ENCODE results near the gene UQCRHL. TPM values are rescaled to one million over a fixed set of nuclear protein-coding genes. Genes with fewer than 3 reads are reported as not detected.
"Not testable (repeated sequence)": the region's sequence is repeated elsewhere in the genome, so short reads cannot be mapped to it uniquely, and the experiment has no call there.

The UQCRHL gene
- total and polyA plus RNA-seq, 2 of the 8 experiments (the other 6 are each of a cell fraction or from before 2014, with no cell fraction given) = 3.7 to 3.9 TPM

DNA sequence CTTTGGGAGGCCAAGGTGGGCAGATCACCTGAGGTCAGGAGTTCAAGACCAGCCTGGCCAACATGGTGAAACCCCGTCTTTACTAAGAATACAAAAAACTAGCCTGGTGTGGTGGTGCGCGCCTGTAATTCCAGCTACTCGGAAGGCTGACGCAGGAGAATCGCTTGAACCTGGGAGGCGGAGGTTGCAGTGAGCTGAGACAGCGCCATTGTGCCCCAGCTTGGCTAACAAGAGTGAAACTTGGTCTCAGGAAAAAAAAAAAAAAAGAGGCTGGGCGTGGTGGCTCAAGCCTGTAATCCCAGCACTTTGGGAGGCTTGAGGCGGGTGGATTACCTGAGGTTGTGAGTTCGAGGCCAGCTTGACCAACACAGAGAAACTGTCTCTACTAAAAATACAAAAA lies 38.6 kb upstream of the UQCRHL start:
- H3K23me2 ChIP-seq (ENCODE audit: low read depth, low read length); H4K5ac ChIP-seq (ENCODE audit: insufficient read length, low read depth, low read length); H4K91ac ChIP-seq (replicated peaks; ENCODE audit: insufficient read length, low read length); FAIRE-seq; H3K18ac ChIP-seq (ENCODE audit: extremely low read depth, low read length); H2AFZ ChIP-seq (ENCODE audit: low read length); H2BK12ac ChIP-seq (ENCODE audit: low read depth, low read length); H2BK120ac ChIP-seq (replicated peaks; ENCODE audit: low read depth, low read length); H3K4ac ChIP-seq (replicated peaks; ENCODE audit: insufficient read length, low read depth, low read length); H3K4me2 ChIP-seq (ENCODE audit: insufficient read depth in 1 of 2, low read depth in 2 of 2, low read length in 2 of 2); CTCF ChIA-PET (ENCODE audit: partially characterized antibody); H3K27me3 ChIP-seq (replicated peaks in 1 of 4; ENCODE audit: control insufficient read depth in 3 of 4, extremely low read depth in 1 of 4, insufficient read depth in 3 of 4, low read length in 3 of 4); H4K8ac ChIP-seq (ENCODE audit: extremely low read depth, insufficient read depth, low read length); H3K27ac ChIP-seq (ENCODE audit: low read depth, low read length); H3K4me1 ChIP-seq (replicated peaks in 1 of 4; ENCODE audit: control insufficient read depth in 3 of 4, insufficient read depth in 4 of 4, low read length in 3 of 4); H2BK5ac ChIP-seq (ENCODE audit: low read depth, low read length); H2BK15ac ChIP-seq (ENCODE audit: low read length); H3K36me3 ChIP-seq (ENCODE audit: control insufficient read depth in 2 of 4, insufficient read depth in 4 of 4, low read length in 3 of 4); H3K9ac ChIP-seq (replicated peaks in 1 of 4; ENCODE audit: extremely low read depth in 1 of 4, low read depth in 3 of 4, low read length in 3 of 4); H2AK5ac ChIP-seq (ENCODE audit: low read depth, low read length); H3K56ac ChIP-seq (replicated peaks; ENCODE audit: insufficient read length, low read depth, low read length); H3K23ac ChIP-seq (ENCODE audit: insufficient read length); H4K20me1 ChIP-seq (replicated peaks in 1 of 2; ENCODE audit: control insufficient read depth in 1 of 2, insufficient read depth in 2 of 2, low read length in 2 of 2); H3K4me3 ChIP-seq (ENCODE audit: extremely low read depth in 1 of 4, insufficient read depth in 2 of 4, low read depth in 3 of 4, low read length in 4 of 4); H2BK20ac ChIP-seq (ENCODE audit: low read length); H3K9me3 ChIP-seq (ENCODE audit: insufficient read depth in 2 of 2, low read depth in 1 of 2, low read length in 1 of 2); H3K79me1 ChIP-seq (ENCODE audit: low read depth, low read length); H3K14ac ChIP-seq (ENCODE audit: insufficient read length); DNase-seq (ENCODE audit: low read depth in 1 of 2, low spot score in 2 of 2): not testable (repeated sequence)
- 93% methylated on average over 10 of the region's 11 CpGs; no CpG with 5 or more reads in 1 of the 2 experiments for WGBS, 2 experiments (ENCODE audit: extremely low coverage in 1 of 2, insufficient coverage in 1 of 2, insufficient read length in 1 of 2, insufficient replicate concordance in 2 of 2, low coverage in 1 of 2, low lambda C conversion rate in 2 of 2, missing lambda C conversion rate in 1 of 2)
- POLR2A ChIA-PET (ENCODE audit: partially characterized antibody) = interaction anchor here (1.1 to 6.0 kb wide), 3 partner anchors 8 to 13 kb away, joined by 8 to 87 read pairs (median 87); no protein-coding TSS in a partner anchor
- peaks cover 0 to 30% of the 10 kb centered on the region in 2 experiments; a peak in 3 of 4 replicates for H3K79me2 ChIP-seq (ENCODE audit: control insufficient read depth in 1 of 2, insufficient read depth in 2 of 2, low read length in 2 of 2)

All from H1 (cell line).